Measurements from ENCODE around the gene TOR1AIP2.
"Not testable (repeated sequence)": the region's sequence is repeated elsewhere in the genome, so short reads cannot be mapped to it uniquely, and the experiment has no call there.

Gene TOR1AIP2

DNA sequence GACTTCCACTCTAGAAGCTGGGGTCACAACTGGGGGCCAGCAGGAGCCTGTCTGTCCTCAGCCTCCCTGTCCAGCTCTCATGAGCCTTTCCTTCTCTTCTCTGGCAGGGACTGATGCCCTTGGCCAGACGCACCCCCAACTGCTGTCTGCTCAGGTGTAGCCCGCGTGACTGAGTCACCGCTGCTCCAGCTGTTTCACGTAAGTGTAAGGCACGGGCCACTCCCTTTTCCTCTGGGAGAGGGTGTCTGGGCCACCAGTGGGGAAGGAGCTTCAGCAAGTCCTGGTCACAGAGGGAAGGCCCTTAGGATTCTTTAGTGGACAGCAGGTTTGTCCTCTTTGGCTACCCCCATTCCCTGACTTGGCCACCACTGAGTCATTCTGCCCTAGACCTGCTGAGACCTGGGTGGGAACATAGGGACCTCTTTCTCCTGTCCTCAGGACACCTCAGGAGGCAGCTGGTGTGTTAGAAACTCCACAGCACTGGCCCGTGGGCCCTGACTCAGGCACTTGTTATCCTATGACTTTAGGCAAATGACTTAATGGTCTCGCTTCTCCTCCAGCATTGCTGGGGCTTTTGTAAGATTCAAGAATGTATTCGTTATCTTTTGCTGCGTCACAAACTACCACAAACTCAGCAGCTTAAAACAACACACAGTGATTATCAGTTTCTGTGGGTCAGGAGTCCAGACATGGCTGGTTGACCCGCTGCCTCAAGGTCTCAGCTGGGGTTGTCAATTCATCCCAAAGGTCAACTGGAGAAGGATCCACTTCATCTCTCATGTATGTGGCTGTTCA, 69.7 kb downstream of the TOR1AIP2 start:
- DNase-seq (ENCODE audit: low read depth, low spot score) = no peak

DNA sequence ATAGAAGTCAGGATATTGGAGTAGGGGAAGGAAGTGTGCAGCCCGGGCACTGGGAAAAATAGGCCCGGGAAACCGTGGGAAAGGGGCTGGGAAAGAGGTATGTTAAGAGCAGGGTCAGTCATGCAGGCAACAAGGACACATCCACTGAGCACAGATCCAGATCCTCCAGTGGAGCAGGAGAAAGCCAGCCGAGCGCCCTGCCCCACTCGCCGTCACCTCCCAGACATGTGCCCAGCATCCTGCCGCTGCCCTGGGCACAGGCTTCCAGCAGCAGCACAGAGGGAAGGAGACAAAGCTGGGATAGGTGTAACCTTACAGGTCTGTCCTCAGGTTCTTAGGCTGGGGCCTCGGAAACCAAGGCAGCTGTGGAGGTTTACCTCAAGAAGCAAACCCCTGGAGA, 70.3 kb downstream of the TOR1AIP2 start:
- no peak for DNase-seq (ENCODE audit: low read depth, low spot score)

DNA sequence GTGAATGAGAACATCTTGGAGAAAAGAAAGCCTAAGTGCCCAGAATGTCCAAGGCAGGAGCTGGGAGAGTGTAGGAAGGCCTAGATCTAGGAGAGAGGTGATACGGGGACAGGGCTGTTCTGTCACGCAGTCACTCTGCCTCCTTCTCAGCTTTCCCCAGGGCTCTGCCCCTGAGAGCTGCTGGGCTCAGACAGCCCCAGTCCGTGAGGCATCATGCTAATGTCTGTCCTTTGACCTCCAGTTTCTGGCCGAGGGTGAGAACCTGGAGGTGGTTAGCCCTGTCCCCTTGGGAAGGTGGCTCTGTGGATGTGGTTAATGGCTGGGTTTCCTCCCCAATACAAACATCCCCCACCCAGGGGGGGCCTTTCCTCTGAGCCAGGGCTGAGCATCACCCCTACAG, 71.3 kb downstream of the TOR1AIP2 start:
- no peak for DNase-seq (ENCODE audit: low read depth, low spot score)

DNA sequence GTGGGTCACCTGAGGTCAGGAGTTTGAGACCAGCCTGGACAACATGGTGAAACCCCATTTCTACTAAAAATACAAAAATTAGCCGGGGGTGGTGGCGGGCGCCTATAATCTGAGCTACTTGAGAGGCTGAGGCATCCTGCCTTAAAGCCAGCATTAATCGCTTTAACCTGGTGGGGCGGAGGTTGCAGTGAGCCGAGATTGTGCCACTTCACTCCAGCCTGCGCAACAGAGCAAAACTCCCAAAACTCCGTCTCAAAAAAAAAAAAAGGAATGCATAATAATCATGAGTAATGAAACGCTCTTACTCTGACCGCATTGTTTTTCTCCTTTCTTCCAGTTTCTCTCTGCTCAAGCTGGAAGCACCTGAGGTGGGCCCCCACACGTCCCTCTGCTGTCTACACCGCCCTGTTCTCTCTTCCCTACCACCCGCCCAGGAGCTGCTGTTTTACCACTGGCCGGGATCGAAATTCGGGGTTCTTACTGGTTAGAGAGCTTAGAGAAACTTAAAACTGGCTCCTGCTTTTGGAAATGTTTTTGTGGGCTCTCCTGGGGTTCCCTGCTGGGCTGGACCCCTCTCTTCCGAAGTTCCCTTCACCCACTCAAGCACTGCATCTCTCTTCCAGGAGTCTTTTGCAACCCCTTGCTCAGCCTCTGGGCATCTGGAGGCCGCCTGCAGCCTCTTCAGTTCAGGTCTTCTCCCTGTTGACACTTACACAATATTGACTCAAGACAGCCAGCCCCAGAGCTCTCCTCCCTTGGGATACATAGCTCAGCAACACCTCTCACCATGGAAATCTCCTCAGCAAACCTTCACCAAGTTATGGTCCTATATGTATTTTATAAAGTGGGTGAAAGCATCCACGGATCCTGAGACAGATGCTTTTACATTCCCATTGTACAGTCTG, 72.1 kb downstream of the TOR1AIP2 start:
- no peak for DNase-seq (ENCODE audit: low read depth, low spot score)

DNA sequence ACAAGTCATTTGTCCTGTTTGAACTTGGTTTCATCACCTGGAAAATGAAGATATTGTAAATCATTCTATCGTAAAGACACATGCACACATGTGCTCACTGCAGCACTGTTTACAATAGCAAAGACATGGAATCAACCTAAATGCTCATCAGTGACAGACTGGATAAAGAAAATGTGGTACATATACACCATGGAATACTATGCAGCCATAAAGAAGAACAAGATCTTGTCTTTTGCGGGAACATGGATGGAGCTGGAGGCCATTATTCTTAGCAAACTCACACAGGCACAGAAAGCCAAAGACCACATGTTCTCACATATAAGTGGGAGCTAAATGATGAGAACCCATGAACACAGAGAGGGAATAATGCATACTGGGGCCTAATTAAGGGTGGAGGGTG, 73.2 kb downstream of the TOR1AIP2 start:
- not testable (repeated sequence) for DNase-seq (ENCODE audit: low read depth, low spot score)

DNA sequence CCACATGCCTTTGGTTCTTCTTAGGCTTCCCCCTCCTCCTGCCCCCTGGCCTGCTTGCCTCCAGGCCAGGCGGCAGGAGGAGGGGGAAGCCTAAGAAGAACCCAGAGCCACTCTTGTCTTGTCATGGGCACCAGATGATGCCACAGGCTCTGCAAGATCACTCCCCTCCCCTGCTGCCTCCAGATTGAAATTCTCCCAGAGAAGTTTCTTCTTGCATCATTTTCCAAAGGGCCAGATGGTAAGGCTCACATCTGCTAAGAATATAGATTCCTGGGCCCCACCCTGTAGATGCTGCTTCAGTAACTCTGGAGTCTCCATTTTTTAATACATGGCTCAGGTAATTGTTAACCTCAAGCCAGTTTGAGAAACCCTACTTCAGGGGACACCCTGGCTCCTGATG, 73.7 kb downstream of the TOR1AIP2 start:
- DNase-seq (ENCODE audit: low read depth, low spot score) = no peak

DNA sequence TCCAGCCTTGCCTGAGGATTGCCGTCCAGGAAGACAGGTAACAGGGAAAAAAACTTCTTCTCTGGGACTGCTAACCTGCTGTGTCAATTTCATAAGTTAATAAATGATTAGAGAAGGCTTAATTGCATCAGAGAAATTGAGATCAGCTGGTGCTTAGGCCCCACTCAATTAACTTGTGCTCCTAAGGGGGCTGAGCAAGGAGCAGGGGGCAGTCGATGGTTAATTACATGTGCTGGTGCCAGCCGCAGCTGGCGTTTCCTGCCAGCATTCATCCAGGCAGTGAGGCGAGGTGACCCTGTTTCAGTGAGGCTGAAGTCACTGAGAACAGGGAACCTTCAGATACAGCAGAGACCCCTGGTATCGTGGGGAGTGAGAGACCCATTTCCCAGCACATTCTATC, 74.5 kb downstream of the TOR1AIP2 start:
- DNase-seq (ENCODE audit: low read depth, low spot score) = no peak

DNA sequence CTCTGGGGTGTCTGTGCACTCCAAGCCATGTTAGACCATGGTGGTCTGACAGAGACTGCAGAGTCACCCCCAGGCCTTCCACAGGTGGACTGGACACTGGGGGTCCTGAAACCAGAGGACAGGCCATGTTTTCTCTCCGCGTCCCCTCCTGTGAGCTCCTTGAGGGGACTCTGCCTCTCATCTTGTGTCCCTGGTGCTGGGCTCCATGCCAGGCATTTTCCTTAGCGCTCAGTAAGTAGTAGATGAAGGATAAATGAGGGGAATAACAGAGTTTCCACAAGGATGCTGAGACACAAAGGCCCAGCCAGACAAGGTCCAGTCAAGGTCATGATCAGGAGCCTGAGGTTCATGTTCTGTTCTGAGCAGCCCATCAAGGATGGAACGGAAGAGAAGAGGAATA, 77.1 kb downstream of the TOR1AIP2 start:
- DNase-seq (ENCODE audit: low read depth, low spot score) = no peak

DNA sequence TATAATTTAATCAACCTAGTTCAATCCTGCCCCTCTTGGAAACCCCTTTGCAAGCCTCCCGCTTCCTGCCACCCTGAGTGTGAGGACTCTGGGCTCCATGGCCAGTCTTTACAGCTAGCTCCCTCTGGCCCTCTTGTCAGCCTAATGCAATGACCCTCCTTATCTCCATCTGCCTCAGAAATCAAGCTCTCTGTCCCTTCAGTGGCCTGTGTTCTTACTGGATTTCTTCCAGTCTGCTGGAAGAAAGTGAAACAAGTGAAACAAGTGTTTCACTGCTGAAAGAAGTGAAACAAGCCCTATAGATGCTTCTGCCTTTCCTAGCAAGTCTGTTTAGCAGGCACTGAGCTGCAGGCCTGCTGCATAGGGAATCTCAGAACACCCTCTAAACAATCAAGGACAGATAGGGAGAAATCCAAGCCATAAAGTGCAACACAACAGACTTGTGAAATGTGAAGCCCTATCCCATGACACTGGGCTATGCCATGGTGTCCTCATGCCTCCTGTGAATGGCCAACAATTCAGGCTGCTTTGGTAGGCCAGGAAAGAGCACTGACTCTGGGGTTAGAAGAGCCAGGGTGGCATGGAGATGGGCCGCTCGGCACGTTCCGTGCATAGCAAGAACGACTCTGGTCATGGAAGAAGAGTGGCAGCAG, 78.6 kb downstream of the TOR1AIP2 start:
- DNase-seq (ENCODE audit: low read depth, low spot score) = no peak

DNA sequence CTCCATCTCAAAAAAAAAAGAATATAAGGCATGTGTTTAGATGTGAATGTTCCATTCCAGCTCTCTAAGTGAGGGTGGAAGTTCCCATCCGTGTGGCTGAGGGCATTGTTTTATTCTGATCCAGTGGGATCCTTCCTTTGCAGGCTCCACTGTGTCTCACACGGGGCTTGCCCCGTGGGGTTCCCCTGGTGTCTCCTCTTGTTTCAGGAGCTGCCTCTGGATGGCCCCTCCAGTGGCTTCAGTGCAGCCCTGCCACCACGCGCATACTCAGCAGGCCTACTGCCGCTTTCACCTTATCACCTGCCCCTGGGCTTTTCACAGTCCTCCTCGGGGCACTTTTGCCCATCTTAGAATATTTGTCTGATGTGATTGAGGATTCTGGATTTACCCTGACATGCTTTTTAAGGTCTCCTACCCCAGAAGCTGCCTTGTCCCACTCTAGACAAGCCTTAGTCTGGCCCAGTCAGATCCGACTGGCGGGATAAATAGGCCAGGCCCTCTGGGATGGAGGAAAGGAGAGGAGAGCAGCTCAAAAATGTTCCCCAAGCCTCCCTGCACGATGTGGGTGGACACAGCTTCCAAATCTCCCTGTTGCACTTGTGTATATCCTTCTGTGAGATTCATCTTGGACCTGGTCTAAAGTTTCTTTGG, 79.3 kb downstream of the TOR1AIP2 start:
- DNase-seq (ENCODE audit: low read depth, low spot score) = no peak

DNA sequence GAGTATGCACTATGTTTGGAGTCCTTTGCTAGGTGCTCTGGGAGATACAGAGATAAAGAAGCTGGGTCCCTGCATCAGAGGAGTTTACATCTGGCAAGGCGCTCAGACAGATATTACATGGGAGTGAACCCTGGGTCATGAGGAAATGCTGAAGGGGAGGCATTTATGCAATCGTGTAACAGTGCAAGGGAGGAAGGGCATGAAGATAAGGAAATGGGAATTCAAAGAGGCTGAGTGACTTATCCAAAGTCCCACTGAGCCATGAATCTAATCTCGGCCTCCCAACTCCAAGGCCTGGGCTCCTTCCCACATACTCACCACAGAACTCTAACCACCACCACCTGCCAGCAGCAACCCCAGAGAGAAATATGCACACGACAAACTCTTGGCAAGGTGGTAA, 82.9 kb downstream of the TOR1AIP2 start:
- DNase-seq (ENCODE audit: low read depth, low spot score) = no peak

DNA sequence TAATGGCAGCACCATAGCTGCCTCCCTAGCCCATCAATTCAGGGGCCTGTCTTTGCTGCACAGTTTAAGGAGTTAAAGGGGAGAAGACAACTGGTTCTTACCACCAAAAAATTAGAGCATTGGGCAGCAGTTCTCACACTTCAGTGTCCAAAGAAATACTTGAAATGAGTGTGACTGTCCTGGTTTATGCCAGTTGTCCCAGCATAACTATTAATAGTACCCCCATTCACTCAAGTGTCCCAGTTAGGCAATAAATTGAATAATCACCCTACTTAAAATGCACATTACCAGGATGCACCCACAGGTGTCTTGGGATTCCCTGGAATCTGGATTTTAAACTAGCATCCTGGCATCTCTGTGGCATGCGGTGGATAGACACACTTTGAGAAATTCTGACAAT, 83.5 kb downstream of the TOR1AIP2 start:
- no peak for DNase-seq (ENCODE audit: low read depth, low spot score)

DNA sequence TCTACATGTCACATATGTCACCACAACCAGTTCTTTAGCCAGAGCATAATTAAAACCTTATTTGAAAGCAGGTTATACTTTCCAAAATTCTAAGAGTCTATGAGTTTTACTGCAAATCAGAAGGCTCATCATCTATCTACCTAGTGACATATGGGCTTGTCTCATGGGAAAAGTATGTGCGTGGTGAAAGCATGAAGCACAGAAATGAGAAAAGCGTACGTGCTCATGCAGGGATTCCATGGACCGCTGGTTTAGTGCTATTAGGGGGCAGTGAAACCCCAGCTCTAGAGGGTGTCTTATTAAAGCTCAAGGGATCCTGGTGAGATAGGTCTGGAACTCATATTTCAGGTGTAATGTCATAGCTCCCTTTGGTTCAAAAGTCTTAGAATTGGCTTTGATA, 84.3 kb downstream of the TOR1AIP2 start:
- no peak for DNase-seq (ENCODE audit: low read depth, low spot score)
